GM10266 (cell line): ENCODE measurements around the gene CLASP1.
A peak's percentile ranks its signal among the peaks of the same experiment; 100 is the strongest.

Experiments used
- DNase-seq: peaks from one replicate; pipeline ENCODE4 v3.0.0; 2012; ENCODE audit errors: extremely low spot score
- CTCF ChIP-seq: IDR thresholded peaks from 2 replicates; pipeline ENCODE4 v1.5.1; 2012; ENCODE audit warnings: mild to moderate bottlenecking, low read depth; ENCODE audit not compliant: control insufficient read depth, insufficient read depth; ENCODE audit errors: missing control alignments

The CLASP1 gene

GRCh38 chr2:121360566-121361300 is 288.5 kb downstream of the CLASP1 start:
- no peak for TF ChIP-seq CTCF
- no peak for DNase-seq

- TF ChIP-seq CTCF = no peak
- no peak for DNase-seq
Observed at GRCh38 chr2:121359716-121360565, 289.3 kb downstream of the CLASP1 start.

GRCh38 chr2:121359170-121359569 is 290.1 kb downstream of the CLASP1 start:
- no peak for DNase-seq
- TF ChIP-seq CTCF = no peak

- TF ChIP-seq CTCF = no peak
- DNase-seq = no peak
Observed at GRCh38 chr2:121358291-121358690, 291.0 kb downstream of the CLASP1 start.

GRCh38 chr2:121356058-121356640 is 293.1 kb downstream of the CLASP1 start:
- peak; percentile 62 for TF ChIP-seq CTCF
- DNase-seq = peak; percentile 65

- TF ChIP-seq CTCF = no peak
- no peak for DNase-seq
Observed at GRCh38 chr2:121355488-121355887, 293.8 kb downstream of the CLASP1 start.
